HG03439 (cell line): ENCODE results near the gene ZNF74.
"Not testable (repeated sequence)": the region's sequence is repeated elsewhere in the genome, so short reads cannot be mapped to it uniquely, and the experiment has no call there.

Experiments used
- ATAC-seq: cut with Tn5 transposase; IDR thresholded peaks from one replicate; pipeline ENCODE4 v1.9.1; 2021; ENCODE audit warnings: mild to moderate bottlenecking, moderate library complexity; ENCODE audit not compliant: unreplicated experiment

The ZNF74 gene

GRCh38 chr22:20399866-20400605 lies 6.1 kb downstream of the ZNF74 start:
- ATAC-seq: no peak

DNA sequence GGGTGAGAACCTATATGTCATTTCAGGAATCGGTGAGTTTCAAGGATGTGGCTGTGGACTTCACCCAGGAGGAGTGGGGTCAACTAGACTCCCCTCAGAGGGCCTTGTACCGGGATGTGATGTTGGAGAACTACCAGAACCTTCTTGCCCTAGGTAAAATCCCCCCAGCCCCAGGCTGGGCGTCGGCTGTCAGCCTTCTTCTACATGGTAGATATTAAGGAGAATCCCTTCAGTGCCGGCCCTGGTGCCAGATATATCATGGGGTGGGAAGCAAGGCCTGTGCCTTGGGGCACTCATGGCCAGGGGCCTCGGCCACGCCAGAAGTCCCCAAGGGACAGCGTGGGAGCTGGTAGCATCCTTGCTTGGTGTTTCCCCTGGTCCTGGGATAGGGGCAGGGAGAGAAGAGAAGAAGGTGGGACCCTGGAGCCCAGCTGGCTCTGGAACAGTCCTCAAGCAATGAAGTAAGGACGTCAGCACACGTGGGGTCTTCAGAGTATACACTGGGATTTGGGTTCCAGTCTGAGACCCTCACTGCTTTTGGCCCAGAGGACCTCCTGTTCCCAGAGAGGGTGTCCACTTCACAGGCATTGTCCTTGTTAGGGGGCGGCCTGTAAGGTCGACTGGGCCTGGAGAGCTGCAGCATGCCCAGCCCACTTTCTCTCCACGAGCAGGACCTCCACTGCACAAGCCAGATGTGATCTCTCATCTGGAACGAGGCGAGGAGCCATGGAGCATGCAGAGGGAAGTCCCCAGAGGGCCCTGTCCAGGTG lies 6.8 kb downstream of the ZNF74 start:
- ATAC-seq: no peak

DNA sequence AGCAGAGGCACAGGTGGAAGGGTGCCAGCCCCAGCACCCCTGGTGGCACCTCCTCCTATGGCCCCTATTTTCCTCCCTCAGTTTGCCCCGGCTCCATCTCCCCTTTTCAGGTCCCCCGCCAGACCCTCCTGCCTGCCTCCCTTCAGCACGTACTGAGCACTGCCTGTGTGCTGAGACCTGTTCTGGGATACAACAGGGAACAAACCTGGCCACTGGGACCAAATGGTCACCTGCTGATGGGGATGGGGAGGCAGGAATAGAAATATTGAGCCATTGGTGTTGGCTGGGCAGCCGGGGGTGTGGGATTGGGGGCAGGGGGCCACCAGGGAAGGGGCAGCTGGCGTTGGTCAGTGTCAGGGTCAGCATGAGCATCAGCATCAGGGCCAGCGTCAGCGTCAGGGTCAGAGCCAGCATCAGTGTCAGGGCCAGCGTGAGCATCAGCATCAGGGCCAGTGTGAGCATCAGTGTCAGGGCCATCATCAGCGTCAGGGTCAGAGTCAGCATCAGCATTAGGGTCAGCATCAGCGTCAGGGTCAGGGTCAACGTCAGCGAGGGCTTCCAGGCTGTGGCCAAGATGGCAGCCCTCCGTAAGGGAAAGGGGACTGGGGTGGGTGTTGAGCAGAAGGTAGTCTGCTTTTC lies 7.5 kb downstream of the ZNF74 start:
- no peak for ATAC-seq

GRCh38 chr22:20402960-20403778 lies 9.2 kb downstream of the ZNF74 start:
- no peak for ATAC-seq

- no peak for ATAC-seq
Measured at GRCh38 chr22:20403779-20404140, 9.8 kb downstream of the ZNF74 start.

GRCh38 chr22:20404881-20405280 lies 10.9 kb downstream of the ZNF74 start:
- no peak for ATAC-seq

DNA sequence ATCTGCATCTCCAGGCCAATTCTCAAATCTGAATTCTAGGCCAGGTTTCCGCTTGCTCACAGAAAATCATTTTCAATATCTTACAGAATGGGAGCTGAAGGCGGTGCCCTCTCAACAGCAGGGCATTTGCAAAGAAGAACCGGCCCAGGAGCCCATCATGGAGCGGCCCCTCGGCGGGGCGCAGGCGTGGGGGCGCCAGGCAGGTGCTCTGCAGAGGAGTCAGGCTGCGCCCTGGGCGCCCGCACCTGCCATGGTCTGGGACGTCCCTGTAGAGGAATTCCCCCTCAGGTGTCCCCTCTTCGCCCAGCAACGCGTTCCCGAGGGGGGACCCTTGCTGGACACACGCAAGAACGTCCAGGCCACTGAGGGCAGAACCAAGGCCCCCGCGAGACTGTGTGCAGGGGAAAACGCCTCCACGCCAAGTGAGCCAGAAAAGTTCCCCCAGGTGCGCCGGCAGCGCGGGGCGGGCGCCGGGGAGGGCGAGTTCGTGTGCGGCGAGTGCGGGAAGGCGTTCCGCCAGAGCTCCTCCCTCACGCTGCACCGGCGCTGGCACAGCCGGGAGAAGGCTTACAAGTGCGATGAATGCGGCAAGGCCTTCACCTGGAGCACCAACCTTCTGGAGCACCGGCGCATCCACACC lies 11.5 kb downstream of the ZNF74 start:
- ATAC-seq: no peak

DNA sequence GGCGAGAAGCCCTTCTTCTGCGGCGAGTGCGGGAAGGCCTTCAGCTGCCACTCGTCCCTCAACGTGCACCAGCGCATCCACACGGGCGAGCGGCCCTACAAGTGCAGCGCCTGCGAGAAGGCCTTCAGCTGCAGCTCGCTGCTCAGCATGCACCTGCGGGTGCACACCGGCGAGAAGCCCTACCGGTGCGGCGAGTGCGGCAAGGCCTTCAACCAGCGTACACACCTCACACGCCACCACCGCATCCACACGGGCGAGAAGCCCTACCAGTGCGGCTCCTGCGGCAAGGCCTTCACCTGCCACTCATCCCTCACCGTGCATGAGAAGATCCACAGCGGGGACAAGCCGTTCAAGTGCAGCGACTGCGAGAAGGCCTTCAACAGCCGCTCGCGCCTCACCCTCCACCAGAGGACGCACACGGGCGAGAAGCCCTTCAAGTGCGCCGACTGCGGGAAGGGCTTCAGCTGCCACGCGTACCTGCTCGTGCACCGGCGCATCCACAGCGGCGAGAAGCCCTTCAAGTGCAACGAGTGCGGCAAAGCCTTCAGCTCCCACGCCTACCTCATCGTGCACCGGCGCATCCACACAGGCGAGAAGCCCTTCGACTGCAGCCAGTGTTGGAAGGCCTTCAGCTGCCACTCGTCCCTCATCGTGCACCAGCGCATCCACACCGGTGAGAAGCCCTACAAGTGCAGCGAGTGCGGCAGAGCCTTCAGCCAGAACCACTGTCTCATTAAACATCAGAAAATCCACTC lies 12.2 kb downstream of the ZNF74 start:
- ATAC-seq: no peak

DNA sequence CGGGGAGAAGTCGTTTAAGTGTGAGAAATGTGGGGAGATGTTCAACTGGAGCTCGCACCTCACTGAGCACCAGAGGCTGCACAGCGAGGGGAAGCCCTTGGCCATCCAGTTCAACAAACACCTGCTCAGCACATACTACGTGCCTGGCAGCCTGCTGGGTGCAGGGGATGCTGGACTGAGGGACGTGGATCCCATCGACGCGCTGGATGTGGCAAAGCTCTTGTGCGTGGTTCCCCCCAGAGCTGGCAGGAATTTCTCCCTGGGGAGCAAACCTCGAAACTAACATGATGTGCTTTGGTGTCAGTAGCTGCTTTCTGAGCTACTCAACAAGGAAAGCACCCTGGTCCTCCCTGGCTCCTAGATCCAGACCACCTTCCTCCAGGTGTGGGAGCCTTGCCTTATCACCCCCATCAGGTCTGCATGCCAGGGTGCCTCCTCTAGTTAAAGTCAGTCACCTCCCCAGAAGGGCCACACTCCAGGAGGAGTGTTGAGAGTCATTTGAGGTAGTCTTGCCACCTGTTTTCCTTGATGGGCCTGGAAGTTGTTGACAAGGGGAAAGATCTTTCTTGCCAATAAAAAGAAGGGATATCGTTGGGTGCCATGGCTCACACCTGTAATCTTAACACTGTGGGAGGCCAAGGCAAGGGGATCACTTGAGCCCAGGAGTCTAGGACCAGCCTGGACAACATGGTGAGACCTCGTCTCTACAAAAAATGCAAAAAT lies 12.9 kb downstream of the ZNF74 start:
- ATAC-seq: no peak

DNA sequence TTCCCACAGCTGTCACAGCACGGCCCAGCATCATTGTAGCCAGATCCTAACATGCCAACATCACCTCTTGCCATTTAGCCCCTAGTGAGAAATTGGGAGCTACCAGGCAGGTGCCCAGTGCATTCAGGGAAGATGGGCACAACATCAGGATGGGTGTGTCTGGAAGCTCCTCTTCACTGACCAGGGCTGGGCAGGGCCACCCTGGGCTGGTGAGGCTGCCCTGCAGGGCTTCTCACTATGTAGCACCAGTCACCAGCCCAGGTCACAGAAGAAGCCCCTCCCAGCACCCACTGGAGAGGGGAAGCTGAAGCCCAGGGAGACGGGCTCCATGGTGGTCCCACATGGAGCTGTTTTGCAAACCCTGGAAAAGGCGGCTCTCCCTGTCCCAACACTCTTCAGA lies 13.9 kb downstream of the ZNF74 start:
- no peak for ATAC-seq

DNA sequence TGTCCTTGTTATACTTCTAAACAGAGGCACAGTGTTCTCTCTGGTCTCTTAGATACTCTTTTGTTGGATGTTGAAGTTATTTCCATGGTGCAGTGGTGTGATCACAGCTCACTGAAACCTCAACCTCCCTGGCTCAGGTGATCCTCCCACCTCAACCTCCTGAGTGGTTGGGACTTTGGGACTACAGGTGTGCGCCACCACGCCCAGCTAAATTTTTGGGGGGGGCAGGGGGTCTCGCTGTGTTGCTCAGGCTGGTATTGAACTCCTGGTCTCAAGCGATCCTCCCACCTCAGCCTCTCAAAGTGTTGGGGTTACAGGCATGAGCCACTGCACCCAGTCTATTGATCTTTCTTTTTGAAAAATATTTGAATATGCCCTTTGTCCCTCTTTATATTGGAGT lies 14.9 kb downstream of the ZNF74 start:
- no peak for ATAC-seq

GRCh38 chr22:20409385-20409784 lies 15.4 kb downstream of the ZNF74 start:
- ATAC-seq: not testable (repeated sequence)

DNA sequence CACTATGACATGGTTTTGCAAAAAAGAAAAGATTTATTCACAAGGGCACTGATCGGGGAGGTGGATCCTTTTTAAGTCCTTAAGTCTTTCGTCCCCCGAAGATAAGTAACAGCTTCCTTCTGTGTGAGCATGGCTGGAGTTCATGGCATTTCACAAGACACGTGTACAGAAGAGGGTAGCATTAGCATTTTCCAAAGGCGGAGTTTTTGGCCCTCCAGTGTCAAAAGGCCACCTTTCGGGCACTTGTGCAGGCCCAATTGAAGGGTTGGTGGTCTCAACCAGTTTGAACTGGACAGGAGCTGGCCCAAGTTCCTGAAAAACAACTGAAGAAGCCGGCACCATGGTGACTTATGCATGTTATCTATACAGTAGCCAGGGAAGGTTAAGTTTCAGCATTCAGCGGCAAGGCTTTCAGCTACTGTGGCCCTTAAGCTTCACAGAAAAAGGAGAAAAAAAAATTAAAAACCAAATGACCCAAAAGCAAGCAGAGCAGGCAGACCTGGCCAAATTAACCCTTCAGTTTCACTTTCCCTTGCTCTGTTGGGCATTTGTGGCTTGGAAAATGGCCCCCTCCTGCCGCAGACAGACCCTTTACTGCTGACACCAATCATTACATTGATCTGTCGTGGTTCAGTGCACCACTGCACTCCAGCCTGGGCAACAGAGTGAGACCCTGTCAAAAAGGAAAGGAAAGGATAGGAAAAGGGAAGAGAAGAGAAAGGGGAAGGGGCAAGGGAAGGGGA lies 18.7 kb downstream of the ZNF74 start:
- no peak for ATAC-seq

DNA sequence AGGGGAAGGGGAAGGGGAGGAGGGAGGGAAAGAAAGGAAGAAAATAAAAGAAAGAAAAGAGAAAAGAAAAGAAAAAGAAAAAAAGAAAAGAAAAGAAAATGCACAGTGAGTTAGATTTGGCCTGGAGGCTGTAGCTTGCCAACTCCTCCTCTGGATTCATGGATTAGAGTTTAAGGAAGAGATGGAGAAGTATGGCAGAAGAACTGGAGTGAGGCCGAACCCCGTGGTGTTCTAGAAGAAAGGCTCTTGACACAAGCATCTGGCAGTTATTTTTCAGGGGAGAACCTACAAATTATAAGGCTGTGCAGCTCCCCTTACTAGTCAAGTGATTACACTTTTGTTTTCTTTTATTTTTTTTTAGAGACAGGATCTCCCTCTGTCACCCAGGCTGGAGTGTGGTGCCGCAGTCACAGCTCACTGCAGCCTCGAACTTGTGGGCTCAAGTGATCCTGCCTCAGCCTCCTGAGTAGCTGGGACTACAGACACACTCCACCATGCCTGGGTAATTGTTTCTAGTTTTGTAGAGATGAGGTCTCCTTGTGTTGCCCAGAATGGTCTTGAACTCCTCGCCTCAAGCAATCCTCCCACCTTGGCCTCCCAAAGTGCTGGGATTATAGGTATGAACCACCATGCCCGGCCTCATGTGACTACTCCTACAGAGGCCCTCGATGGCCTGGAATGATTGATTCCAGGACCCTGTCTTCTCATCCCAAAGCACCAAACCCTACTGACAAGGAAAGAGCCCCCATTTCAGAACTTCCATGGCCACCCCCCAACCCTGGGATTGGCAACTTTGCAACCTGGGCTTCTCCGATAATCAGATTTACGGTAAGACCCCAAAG lies 19.5 kb downstream of the ZNF74 start:
- ATAC-seq: no peak

- no peak for ATAC-seq
Measured at GRCh38 chr22:20414059-20414440, 20.1 kb downstream of the ZNF74 start.

GRCh38 chr22:20414450-20414849 lies 20.5 kb downstream of the ZNF74 start:
- ATAC-seq: no peak

- not testable (repeated sequence) for ATAC-seq
Measured at GRCh38 chr22:20415241-20415640, 21.3 kb downstream of the ZNF74 start.

- ATAC-seq: not testable (repeated sequence)
Measured at GRCh38 chr22:20415699-20416098, 21.7 kb downstream of the ZNF74 start.
